Neuronal stem cell (in vitro differentiated cells): ENCODE data around the gene DENND4B.

Experiments used
- DNase-seq: peaks from one replicate; pipeline ENCODE4 v3.0.0-alpha.2; 2013; ENCODE audit warnings: low spot score
- H2AFZ ChIP-seq: one replicate; pipeline ENCODE4 v1.6.1; 2013; ENCODE audit warnings: mild to moderate bottlenecking, low read length, inconsistent platforms
- H2AK5ac ChIP-seq: 2 replicates; pipeline ENCODE4 v1.6.1; 2013; ENCODE audit warnings: low read depth, mild to moderate bottlenecking, inconsistent platforms, low read length, moderate library complexity, mixed read lengths
- H2BK120ac ChIP-seq: 2 replicates; pipeline ENCODE4 v1.6.1; 2013; ENCODE audit warnings: low read depth, mild to moderate bottlenecking, inconsistent platforms, low read length, moderate library complexity, mixed read lengths
- H2BK12ac ChIP-seq: one replicate; pipeline ENCODE4 v1.6.1; 2013; ENCODE audit warnings: low read length, inconsistent platforms
- H2BK15ac ChIP-seq: 2 replicates; pipeline ENCODE4 v1.6.1; 2013; ENCODE audit warnings: mild to moderate bottlenecking, low read length, inconsistent platforms, mixed read lengths
- H2BK5ac ChIP-seq: one replicate; pipeline ENCODE4 v1.6.1; 2013; ENCODE audit warnings: inconsistent platforms, mild to moderate bottlenecking, low read length, moderate library complexity
- H3K14ac ChIP-seq: one replicate; pipeline ENCODE4 v1.6.1; 2013; ENCODE audit warnings: low read length, inconsistent platforms
- H3K18ac ChIP-seq: 2 replicates; pipeline ENCODE4 v1.6.1; 2013; ENCODE audit warnings: low read length, inconsistent platforms
- H3K23ac ChIP-seq: 2 replicates; pipeline ENCODE4 v1.6.1; 2013; ENCODE audit warnings: low read depth, mild to moderate bottlenecking, mixed read lengths, low read length, inconsistent platforms; ENCODE audit not compliant: poor library complexity
- H3K27ac ChIP-seq: replicated peaks from 3 replicates; pipeline ENCODE4 v1.5.1; 2013; ENCODE audit warnings: low read length, inconsistent platforms
- H3K27me3 ChIP-seq, 3 experiments: 2 replicates each; pipeline ENCODE4 v1.6.1; 2013; ENCODE audit warnings: low read length in 3 of 3, mild to moderate bottlenecking in 2 of 3, inconsistent platforms in 1 of 3, low read depth in 1 of 3, mixed read lengths in 1 of 3, moderate library complexity in 1 of 3; ENCODE audit not compliant: control insufficient read depth in 3 of 3, insufficient read depth in 3 of 3
- H3K36me3 ChIP-seq, 2 donors: replicated peaks in 1 of 2; 2 replicates each; pipeline ENCODE4 v1.6.1; 2013; ENCODE audit warnings: low read length in 2 of 2; ENCODE audit not compliant: control insufficient read depth in 2 of 2, insufficient read depth in 2 of 2
- H3K4ac ChIP-seq: 2 replicates; pipeline ENCODE4 v1.6.1; 2013; ENCODE audit warnings: inconsistent platforms, mild to moderate bottlenecking, low read length, moderate library complexity
- H3K4me1 ChIP-seq, 2 donors: 1 replicate in 1 of 2; 2 replicates in 1 of 2; pipeline ENCODE4 v1.6.1; 2013; ENCODE audit warnings: low read length in 2 of 2, low read depth in 1 of 2; ENCODE audit not compliant: control insufficient read depth in 2 of 2, insufficient read depth in 1 of 2
- H3K4me2 ChIP-seq: one replicate; pipeline ENCODE4 v1.6.1; 2013; ENCODE audit warnings: mild to moderate bottlenecking, low read length, inconsistent platforms; ENCODE audit not compliant: insufficient read depth, poor library complexity, severe bottlenecking
- H3K4me3 ChIP-seq, 2 donors: 2 replicates each; pipeline ENCODE4 v1.5.1; 2013; ENCODE audit warnings: low read length in 2 of 2, mild to moderate bottlenecking in 2 of 2, inconsistent platforms in 1 of 2, moderate library complexity in 1 of 2
- H3K79me1 ChIP-seq: one replicate; pipeline ENCODE4 v1.6.1; 2013; ENCODE audit warnings: low read depth, mild to moderate bottlenecking, inconsistent platforms, low read length, moderate library complexity
- H3K9ac ChIP-seq: one replicate; pipeline ENCODE4 v1.6.1; 2013; ENCODE audit warnings: mild to moderate bottlenecking, low read depth, low read length, inconsistent platforms; ENCODE audit not compliant: poor library complexity
- H3K9me3 ChIP-seq, 2 donors: replicated peaks in 1 of 2; 2 replicates each; pipeline versions ENCODE3 to v1.6.1; 2013; ENCODE audit warnings: low read length in 2 of 2, mild to moderate bottlenecking in 2 of 2, inconsistent platforms in 1 of 2, low read depth in 1 of 2, mixed read lengths in 1 of 2, moderate library complexity in 1 of 2; ENCODE audit not compliant: control insufficient read depth in 2 of 2, insufficient read depth in 1 of 2
- H4K8ac ChIP-seq: one replicate; pipeline ENCODE4 v1.6.1; 2013; ENCODE audit warnings: low read depth, mild to moderate bottlenecking, inconsistent platforms, low read length, moderate library complexity
- H4K91ac ChIP-seq: one replicate; pipeline ENCODE4 v1.6.1; 2013; ENCODE audit warnings: low read length, low read depth, mild to moderate bottlenecking, inconsistent platforms; ENCODE audit not compliant: poor library complexity
- whole genome bisulfite sequencing, 2 donors: extraction: QIAGEN DNeasy Blood & Tissue Kit; methylation state at CpG; one replicate each; pipeline ENCODE4 v1.1.7; 2013; ENCODE audit warnings: missing lambda C conversion rate in 2 of 2, mixed read lengths in 1 of 2; ENCODE audit not compliant: insufficient read length in 2 of 2, insufficient replicate concordance in 1 of 2; ENCODE audit errors: extremely low coverage in 2 of 2; 5-methylcytosine and 5-hydroxymethylcytosine counted together

The DENND4B gene

DNA sequence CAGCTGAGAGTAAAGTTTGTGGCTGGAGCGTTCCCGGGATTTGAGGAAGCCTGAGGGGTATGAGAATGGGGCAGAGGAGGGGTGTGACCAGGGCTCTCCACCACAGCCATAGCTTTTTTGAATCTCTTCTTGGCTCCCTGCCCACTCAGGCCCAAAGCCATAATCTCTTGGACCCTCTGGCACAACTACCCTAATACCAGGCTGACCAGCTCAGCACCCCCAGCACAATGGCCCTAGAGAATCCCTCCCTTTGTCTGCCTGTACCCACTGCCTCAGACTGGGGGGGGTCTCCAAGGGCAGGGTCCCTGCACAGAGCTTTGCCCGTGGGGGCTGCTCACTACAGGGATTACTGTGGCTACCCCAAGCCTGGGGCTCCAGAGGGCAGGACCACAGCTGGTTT is 7.5 kb downstream of the DENND4B start:
- DNase-seq: no peak
- Histone ChIP-seq H3K14ac (no peak overlapping the region), H3K27ac (no peak overlapping the region), H4K91ac (no peak overlapping the region), H2AK5ac (no peak overlapping the region), H2BK120ac (no peak overlapping the region), H3K79me1 (peaks cover 2% of the 10 kb centered on the region), H3K4me2 (no peak overlapping the region), H2BK5ac (no peak overlapping the region), H3K9me3 (no peaks in the 10 kb centered on the region), H2BK15ac (no peak overlapping the region), H4K8ac (no peak overlapping the region), H3K27me3 (no peaks in the 10 kb centered on the region), H3K36me3 (peaks cover 11 to 91% of the 10 kb centered on the region in 2 donors), H3K4me1 (no peaks in the 10 kb centered on the region), H3K9ac (no peak overlapping the region), H3K23ac (no peak overlapping the region), H2AFZ (no peak overlapping the region), H3K4me3 (no peak overlapping the region), H3K4ac (no peak overlapping the region), H2BK12ac (no peak overlapping the region), H3K18ac (no peak overlapping the region)
- WGBS, 2 donors: no CpG with 5 or more reads among the region's 3 CpGs

DNA sequence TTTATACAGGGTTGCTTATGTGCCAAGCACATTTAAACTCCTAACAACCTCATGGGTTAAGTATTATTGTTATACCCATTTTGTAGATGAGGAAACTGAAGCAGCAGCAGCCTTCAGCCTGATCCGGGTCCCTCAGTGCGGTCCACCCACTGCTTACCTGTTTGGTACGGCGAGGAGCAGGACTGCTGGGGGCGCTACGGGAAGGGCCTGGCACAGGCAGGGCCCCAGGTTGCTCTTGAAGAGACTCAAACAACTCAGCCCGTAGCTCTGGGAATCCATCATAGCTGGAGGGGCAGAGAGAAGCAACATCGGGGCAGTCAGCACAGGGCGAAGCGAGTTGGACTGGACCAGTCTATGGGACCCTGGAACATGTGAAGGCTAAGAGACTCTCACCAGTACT is 9.2 kb downstream of the DENND4B start:
- no peak overlapping the region for H3K4me2 ChIP-seq
- no peaks in the 10 kb centered on the region for H3K27me3 ChIP-seq
- H2BK15ac ChIP-seq: no peak overlapping the region
- no peak overlapping the region for H3K23ac ChIP-seq
- peaks cover 2% of the 10 kb centered on the region for H3K79me1 ChIP-seq
- H3K9me3 ChIP-seq: no peaks in the 10 kb centered on the region
- no peak overlapping the region for H2AFZ ChIP-seq
- no peak overlapping the region for H3K9ac ChIP-seq
- WGBS, 2 donors: no CpG with 5 or more reads among the region's 10 CpGs
- H2BK5ac ChIP-seq: no peak overlapping the region
- no peak overlapping the region for H3K27ac ChIP-seq
- no peak overlapping the region for H4K8ac ChIP-seq
- H2AK5ac ChIP-seq: no peak overlapping the region
- no peak overlapping the region for H2BK120ac ChIP-seq
- H3K4me1 ChIP-seq: no peaks in the 10 kb centered on the region
- DNase-seq: no peak
- no peak overlapping the region for H2BK12ac ChIP-seq
- no peak overlapping the region for H3K14ac ChIP-seq
- peaks cover 11 to 92% of the 10 kb centered on the region in 2 donors for H3K36me3 ChIP-seq
- no peak overlapping the region for H3K18ac ChIP-seq
- no peak overlapping the region for H3K4me3 ChIP-seq
- no peak overlapping the region for H3K4ac ChIP-seq
- no peak overlapping the region for H4K91ac ChIP-seq

DNA sequence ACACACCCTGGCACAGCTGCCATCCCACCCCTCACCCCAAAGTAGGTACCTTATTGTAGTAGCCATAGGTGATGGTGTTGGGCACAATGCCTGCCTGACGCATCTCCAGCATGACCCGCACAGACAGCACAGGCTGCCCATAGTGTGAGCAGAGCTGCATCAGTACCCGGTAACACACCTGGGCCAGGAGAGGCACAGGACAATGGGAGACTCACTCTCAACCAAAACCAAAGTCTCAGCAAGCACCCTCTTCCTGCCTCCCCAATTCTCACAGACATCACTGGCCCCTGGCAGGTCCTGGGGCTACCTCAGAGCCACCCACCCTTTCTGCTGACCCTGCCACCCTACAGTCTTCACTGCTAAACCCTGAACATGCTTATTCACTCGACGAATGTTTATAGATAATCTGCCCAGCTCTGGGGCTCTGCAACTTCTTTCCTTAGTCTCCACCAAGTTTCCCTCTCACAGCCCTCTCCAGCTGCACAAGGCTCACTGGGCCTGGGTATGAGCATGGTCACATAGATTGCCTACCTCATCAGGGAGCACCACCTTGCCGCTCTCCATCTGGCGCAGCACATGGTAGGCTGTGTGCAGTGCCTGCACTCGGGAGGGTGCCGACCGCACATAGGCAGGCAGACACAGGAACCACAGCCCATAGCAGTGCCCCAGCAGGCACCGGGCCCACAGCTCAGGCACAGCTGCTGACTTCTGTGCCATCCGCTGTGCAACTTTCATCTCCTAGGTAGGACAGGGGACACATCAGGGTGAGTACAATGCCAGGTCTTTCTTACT is 10.3 kb downstream of the DENND4B start:
- peak overlapping the region; percentile 22 for H2BK5ac ChIP-seq
- H4K91ac ChIP-seq: no peak overlapping the region
- H3K4ac ChIP-seq: no peak overlapping the region
- no peak overlapping the region for H2AK5ac ChIP-seq
- no peak overlapping the region for H2AFZ ChIP-seq
- H2BK120ac ChIP-seq: no peak overlapping the region
- H3K9me3 ChIP-seq: no peaks in the 10 kb centered on the region
- peaks cover 14 to 87% of the 10 kb centered on the region in 2 donors for H3K36me3 ChIP-seq
- H3K14ac ChIP-seq: no peak overlapping the region
- peak overlapping the region; percentile 72 for H3K18ac ChIP-seq
- no peak for DNase-seq
- no CpG with 5 or more reads among the region's 12 CpGs for WGBS, 2 donors
- H3K79me1 ChIP-seq: no peaks in the 10 kb centered on the region
- no peak overlapping the region for H2BK15ac ChIP-seq
- H3K4me1 ChIP-seq: no peaks in the 10 kb centered on the region
- H3K4me2 ChIP-seq: no peak overlapping the region
- peak overlapping the region in 1 of 2 donors; percentile 5 for H3K4me3 ChIP-seq
- no peaks in the 10 kb centered on the region for H3K27me3 ChIP-seq
- H2BK12ac ChIP-seq: no peak overlapping the region
- H3K9ac ChIP-seq: peak overlapping the region; percentile 63
- H3K23ac ChIP-seq: peak overlapping the region; percentile 68
- H4K8ac ChIP-seq: no peak overlapping the region
- no peak overlapping the region for H3K27ac ChIP-seq

DNA sequence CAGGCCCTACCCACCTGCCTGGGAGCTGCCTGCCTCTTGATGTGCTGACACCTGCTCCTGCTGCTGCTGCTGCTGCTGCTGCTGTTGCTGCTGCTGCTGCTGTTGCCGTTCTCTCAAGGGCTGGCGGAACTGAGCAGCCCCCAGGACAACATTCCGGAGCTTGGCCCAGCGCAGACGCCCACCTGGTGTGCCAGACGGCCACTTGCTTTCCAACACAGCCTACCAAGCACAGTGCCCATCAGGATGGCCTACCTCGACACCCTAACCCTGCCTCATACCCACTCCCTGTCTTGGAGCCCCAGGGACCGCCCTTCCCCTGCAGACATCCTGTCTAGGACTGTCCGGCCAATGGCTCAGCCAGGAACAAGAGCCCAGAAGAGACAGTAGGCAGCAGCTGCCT is 11.8 kb downstream of the DENND4B start:
- H2BK5ac ChIP-seq: peak overlapping the region; percentile 53
- H2BK120ac ChIP-seq: no peak overlapping the region
- no peak overlapping the region for H2AFZ ChIP-seq
- H3K9me3 ChIP-seq: no peaks in the 10 kb centered on the region
- peaks cover 14 to 87% of the 10 kb centered on the region in 2 donors for H3K36me3 ChIP-seq
- H3K4ac ChIP-seq: no peak overlapping the region
- DNase-seq: no peak
- H3K23ac ChIP-seq: peak overlapping the region; percentile 31
- no peak overlapping the region for H4K91ac ChIP-seq
- H3K27me3 ChIP-seq: no peaks in the 10 kb centered on the region
- H2AK5ac ChIP-seq: no peak overlapping the region
- H4K8ac ChIP-seq: no peak overlapping the region
- no peak overlapping the region for H2BK12ac ChIP-seq
- H3K14ac ChIP-seq: peak overlapping the region; percentile 38
- H3K4me2 ChIP-seq: no peak overlapping the region
- H3K18ac ChIP-seq: no peak overlapping the region
- H3K9ac ChIP-seq: peak overlapping the region; percentile 4
- no peaks in the 10 kb centered on the region for H3K79me1 ChIP-seq
- no peaks in the 10 kb centered on the region for H3K4me1 ChIP-seq
- H3K27ac ChIP-seq: no peak overlapping the region
- no CpG with 5 or more reads among the region's 9 CpGs for WGBS, 2 donors
- no peak overlapping the region for H3K4me3 ChIP-seq
- no peak overlapping the region for H2BK15ac ChIP-seq
